BE2C (cell line): ENCODE data around the gene CFAP70.

ENCODE experiments used
- DNase-seq: peaks from one replicate; pipeline ENCODE4 v3.0.0-alpha.2; 2020
- H3K27me3 ChIP-seq: fragments of 250-450 bp; sonication (Bioruptor Pico); 2 replicates; pipeline ENCODE4 v1.5.1; 2020; ENCODE audit warnings: mild to moderate bottlenecking
- H3K36me3 ChIP-seq: fragments of 250-450 bp; sonication (Bioruptor Pico); 2 replicates; pipeline ENCODE4 v1.5.1; 2020; ENCODE audit warnings: mild to moderate bottlenecking
- H3K4me1 ChIP-seq: fragments of 250-450 bp; sonication (Bioruptor Pico); 2 replicates; pipeline ENCODE4 v1.5.1; 2020
- H3K4me3 ChIP-seq: 2 replicates; pipeline ENCODE4 v1.5.1; 2011; ENCODE audit warnings: low read depth, low read length
- H3K9me3 ChIP-seq: fragments of 250-450 bp; sonication (Bioruptor Pico); 2 replicates; pipeline ENCODE4 v1.5.1; 2020
- CTCF ChIP-seq: IDR thresholded peaks from 2 replicates; pipeline ENCODE4 v1.5.1; 2012; ENCODE audit warnings: mild to moderate bottlenecking, low read depth, low read length

The CFAP70 gene

GRCh38 chr10:73232887-73233286 is 125.8 kb downstream of the CFAP70 start:
- peak; percentile 45 for TF ChIP-seq CTCF
- peak; percentile 20 for DNase-seq
- peaks cover 13% of the 10 kb centered on the region for H3K36me3 ChIP-seq
- no peaks in the 10 kb centered on the region for H3K4me1 ChIP-seq
- no peaks in the 10 kb centered on the region for H3K9me3 ChIP-seq
- no peak overlapping the region for H3K4me3 ChIP-seq
- no peaks in the 10 kb centered on the region for H3K27me3 ChIP-seq

- H3K36me3 ChIP-seq: peaks cover 5% of the 10 kb centered on the region
- no peak for DNase-seq
- TF ChIP-seq CTCF: no peak
Measured at GRCh38 chr10:73229567-73229966, 129.1 kb downstream of the CFAP70 start.

GRCh38 chr10:73228247-73228646 is 130.4 kb downstream of the CFAP70 start:
- Histone ChIP-seq H3K4me3 (no peak overlapping the region), H3K27me3 (no peaks in the 10 kb centered on the region), H3K4me1 (no peaks in the 10 kb centered on the region), H3K36me3 (no peaks in the 10 kb centered on the region; the same call in 1 of the 2 replicates), H3K9me3 (no peaks in the 10 kb centered on the region)
- no peak for DNase-seq
- no peak for TF ChIP-seq CTCF

More at GRCh38 chr10:73229567-73229966, 129.1 kb downstream of the CFAP70 start:
- Histone ChIP-seq H3K9me3 (no peaks in the 10 kb centered on the region), H3K4me3 (no peak overlapping the region), H3K4me1 (no peaks in the 10 kb centered on the region), H3K27me3 (no peaks in the 10 kb centered on the region)

- H3K36me3 ChIP-seq: no peaks in the 10 kb centered on the region
- no peak overlapping the region for H3K4me3 ChIP-seq
- no peak for TF ChIP-seq CTCF
- no peaks in the 10 kb centered on the region for H3K9me3 ChIP-seq
- no peaks in the 10 kb centered on the region for H3K27me3 ChIP-seq
- no peak for DNase-seq
- no peaks in the 10 kb centered on the region for H3K4me1 ChIP-seq
Measured at GRCh38 chr10:73226663-73227062, 132.0 kb downstream of the CFAP70 start.

GRCh38 chr10:73225518-73225917 is 133.1 kb downstream of the CFAP70 start:
- DNase-seq: no peak
- no peaks in the 10 kb centered on the region for H3K36me3 ChIP-seq
- no peaks in the 10 kb centered on the region for H3K9me3 ChIP-seq
- no peaks in the 10 kb centered on the region for H3K27me3 ChIP-seq
- no peaks in the 10 kb centered on the region for H3K4me1 ChIP-seq
- TF ChIP-seq CTCF: no peak
- no peak overlapping the region for H3K4me3 ChIP-seq

- no peaks in the 10 kb centered on the region for H3K27me3 ChIP-seq
- H3K36me3 ChIP-seq: no peaks in the 10 kb centered on the region
- DNase-seq: no peak
- TF ChIP-seq CTCF: no peak
- no peaks in the 10 kb centered on the region for H3K4me1 ChIP-seq
- no peaks in the 10 kb centered on the region for H3K9me3 ChIP-seq
- H3K4me3 ChIP-seq: no peak overlapping the region
Measured at GRCh38 chr10:73220989-73221388, 137.7 kb downstream of the CFAP70 start.
